ENCODE data around the gene PNPLA7.
"Not testable (repeated sequence)": the region's sequence is repeated elsewhere in the genome, so short reads cannot be mapped to it uniquely, and the experiment has no call there.

The PNPLA7 gene

GRCh38 chr9:137452006-137452760 is 98.0 kb downstream of the PNPLA7 start:
- DNase-seq: peak; percentile 24
- Mint-ChIP-seq H3K4me1 (peaks cover 54% of the 10 kb centered on the region), H3K27ac (peak overlapping the region; percentile 64), H3K4me3 (no peak overlapping the region), H3K9me3 (no peaks in the 10 kb centered on the region), H3K27me3 (peaks cover 5% of the 10 kb centered on the region), H3K36me3 (peaks cover 18% of the 10 kb centered on the region)
- CTCF ChIA-PET: interaction anchor here (0.8 kb wide), 1 partner anchor 9 kb away, joined by 4 read pairs; no protein-coding TSS in a partner anchor

GRCh38 chr9:137451264-137452005 is 98.8 kb downstream of the PNPLA7 start:
- CTCF ChIA-PET, H3K4me3 Mint-ChIP-seq, H3K27ac Mint-ChIP-seq, H3K9me3 Mint-ChIP-seq: not testable (repeated sequence)
- H3K4me1 Mint-ChIP-seq: peaks cover 52% of the 10 kb centered on the region
- peaks cover 12% of the 10 kb centered on the region for H3K27me3 Mint-ChIP-seq
- DNase-seq: peak; percentile 39
- H3K36me3 Mint-ChIP-seq: peaks cover 16% of the 10 kb centered on the region

- CTCF ChIA-PET, H3K4me3 Mint-ChIP-seq, H3K9me3 Mint-ChIP-seq: not testable (repeated sequence)
- DNase-seq: peak; percentile 59
- Mint-ChIP-seq H3K4me1 (peaks cover 49% of the 10 kb centered on the region), H3K27me3 (peaks cover 19% of the 10 kb centered on the region), H3K27ac (peak overlapping the region; percentile 58), H3K36me3 (peaks cover 13% of the 10 kb centered on the region)
These were observed 99.5 kb downstream of the PNPLA7 start for GRCh38 chr9:137450539-137451222.

GRCh38 chr9:137449931-137450538 is 100.2 kb downstream of the PNPLA7 start:
- CTCF ChIA-PET: no interaction called here
- H3K36me3 Mint-ChIP-seq: peaks cover 12% of the 10 kb centered on the region
- no peaks in the 10 kb centered on the region for H3K9me3 Mint-ChIP-seq
- H3K27ac Mint-ChIP-seq: no peak overlapping the region
- H3K27me3 Mint-ChIP-seq: peaks cover 26% of the 10 kb centered on the region
- H3K4me3 Mint-ChIP-seq: no peak overlapping the region
- DNase-seq: peak; percentile 61
- peaks cover 54% of the 10 kb centered on the region for H3K4me1 Mint-ChIP-seq

- H3K4me3 Mint-ChIP-seq: no peak overlapping the region
- peaks cover 30% of the 10 kb centered on the region for H3K27me3 Mint-ChIP-seq
- H3K27ac Mint-ChIP-seq: no peak overlapping the region
- no peaks in the 10 kb centered on the region for H3K9me3 Mint-ChIP-seq
- peak; percentile 20 for DNase-seq
- H3K4me1 Mint-ChIP-seq: peaks cover 54% of the 10 kb centered on the region
- CTCF ChIA-PET: no interaction called here
- peaks cover 12% of the 10 kb centered on the region for H3K36me3 Mint-ChIP-seq
These were observed 100.9 kb downstream of the PNPLA7 start for GRCh38 chr9:137449081-137449844.

- Mint-ChIP-seq H3K9me3 (no peaks in the 10 kb centered on the region), H3K4me1 (peaks cover 50% of the 10 kb centered on the region), H3K27me3 (peaks cover 32% of the 10 kb centered on the region), H3K27ac (no peak overlapping the region), H3K4me3 (no peak overlapping the region), H3K36me3 (peaks cover 10% of the 10 kb centered on the region)
- CTCF ChIA-PET: interaction anchor here (0.6 to 0.8 kb wide), 2 partner anchors 14 to 110 kb away, joined by 3 to 4 read pairs; no protein-coding TSS in a partner anchor
- peak; percentile 18 for DNase-seq
These were observed 101.6 kb downstream of the PNPLA7 start for GRCh38 chr9:137448602-137448962.

- Mint-ChIP-seq H3K36me3 (peaks cover 7% of the 10 kb centered on the region), H3K27me3 (peaks cover 37% of the 10 kb centered on the region), H3K4me3 (no peak overlapping the region), H3K4me1 (peaks cover 47% of the 10 kb centered on the region), H3K9me3 (no peaks in the 10 kb centered on the region), H3K27ac (no peak overlapping the region)
- DNase-seq: no peak
- CTCF ChIA-PET: interaction anchor here (0.6 to 0.8 kb wide), 2 partner anchors 14 to 109 kb away, joined by 3 to 4 read pairs; no protein-coding TSS in a partner anchor
These were observed 102.2 kb downstream of the PNPLA7 start for GRCh38 chr9:137447722-137448601.

- Mint-ChIP-seq H3K9me3 (no peaks in the 10 kb centered on the region), H3K27me3 (peaks cover 47% of the 10 kb centered on the region), H3K4me3 (no peak overlapping the region), H3K4me1 (peaks cover 39% of the 10 kb centered on the region), H3K36me3 (peaks cover 7% of the 10 kb centered on the region), H3K27ac (no peak overlapping the region)
- no peak for DNase-seq
- CTCF ChIA-PET: interaction anchor here (0.6 to 1.8 kb wide), 2 partner anchors 153 to 197 kb away, joined by 3 to 7 read pairs; no protein-coding TSS in a partner anchor
These were observed 103.2 kb downstream of the PNPLA7 start for GRCh38 chr9:137446851-137447471.

- no peak for DNase-seq
- peaks cover 35% of the 10 kb centered on the region for H3K4me1 Mint-ChIP-seq
- H3K27ac Mint-ChIP-seq: no peak overlapping the region
- no peak overlapping the region for H3K4me3 Mint-ChIP-seq
- CTCF ChIA-PET: interaction anchor here (0.6 to 1.8 kb wide), 4 partner anchors 16 to 196 kb away, joined by 3 to 7 read pairs (median 4); no protein-coding TSS in a partner anchor
- no peaks in the 10 kb centered on the region for H3K9me3 Mint-ChIP-seq
- peaks cover 7% of the 10 kb centered on the region for H3K36me3 Mint-ChIP-seq
- H3K27me3 Mint-ChIP-seq: peaks cover 50% of the 10 kb centered on the region
These were observed 104.2 kb downstream of the PNPLA7 start for GRCh38 chr9:137445930-137446431.

- DNase-seq: peak; percentile 91
- Mint-ChIP-seq H3K27ac (no peak overlapping the region), H3K4me3 (no peak overlapping the region)
These were observed 104.9 kb downstream of the PNPLA7 start for GRCh38 chr9:137445275-137445807.

GRCh38 chr9:137444106-137444790 is 106.0 kb downstream of the PNPLA7 start:
- Mint-ChIP-seq H3K36me3 (no peaks in the 10 kb centered on the region), H3K4me3 (no peak overlapping the region), H3K27me3 (peaks cover 54% of the 10 kb centered on the region), H3K9me3 (no peaks in the 10 kb centered on the region), H3K27ac (no peak overlapping the region), H3K4me1 (peaks cover 22% of the 10 kb centered on the region)
- CTCF ChIA-PET: interaction anchor here (0.8 to 2.3 kb wide), 7 partner anchors 9 to 157 kb away, joined by 3 to 6 read pairs (median 4); partner anchors contain the start of genes EXD3, NOXA1 and NSMF
- no peak for DNase-seq

More at GRCh38 chr9:137445275-137445807, 104.9 kb downstream of the PNPLA7 start:
- Mint-ChIP-seq H3K9me3 (no peaks in the 10 kb centered on the region), H3K36me3 (peaks cover 7% of the 10 kb centered on the region), H3K4me1 (peaks cover 31% of the 10 kb centered on the region), H3K27me3 (peaks cover 50% of the 10 kb centered on the region)
- CTCF ChIA-PET: interaction anchor here (0.6 to 1.8 kb wide), 4 partner anchors 16 to 377 kb away, joined by 3 to 7 read pairs (median 4); no protein-coding TSS in a partner anchor

Data from activated naive CD4-positive, alpha-beta T cell treated with anti-CD3 and anti-CD28 coated beads, Interleukin-2, amount 10 ng/mL, durations not matched to agents 7 days and 5 days (primary cell).